ENCODE results near the gene CFAP52. TPM values are rescaled to one million over a fixed set of nuclear protein-coding genes. Genes with fewer than 3 reads are reported as not detected.
A peak's percentile ranks its signal among the peaks of the same experiment; 100 is the strongest.

The CFAP52 gene, protein sequence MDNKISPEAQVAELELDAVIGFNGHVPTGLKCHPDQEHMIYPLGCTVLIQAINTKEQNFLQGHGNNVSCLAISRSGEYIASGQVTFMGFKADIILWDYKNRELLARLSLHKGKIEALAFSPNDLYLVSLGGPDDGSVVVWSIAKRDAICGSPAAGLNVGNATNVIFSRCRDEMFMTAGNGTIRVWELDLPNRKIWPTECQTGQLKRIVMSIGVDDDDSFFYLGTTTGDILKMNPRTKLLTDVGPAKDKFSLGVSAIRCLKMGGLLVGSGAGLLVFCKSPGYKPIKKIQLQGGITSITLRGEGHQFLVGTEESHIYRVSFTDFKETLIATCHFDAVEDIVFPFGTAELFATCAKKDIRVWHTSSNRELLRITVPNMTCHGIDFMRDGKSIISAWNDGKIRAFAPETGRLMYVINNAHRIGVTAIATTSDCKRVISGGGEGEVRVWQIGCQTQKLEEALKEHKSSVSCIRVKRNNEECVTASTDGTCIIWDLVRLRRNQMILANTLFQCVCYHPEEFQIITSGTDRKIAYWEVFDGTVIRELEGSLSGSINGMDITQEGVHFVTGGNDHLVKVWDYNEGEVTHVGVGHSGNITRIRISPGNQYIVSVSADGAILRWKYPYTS
- total RNA-seq (2021), result not detected in 3 replicates
- Bru-seq, nascent RNA, result percentile 18 among the genes with signal in this experiment
- long read RNA-seq, experiment 1, partial matches to known transcripts, result 0 of 4 reads
- long read RNA-seq, experiment 1, other reads (novel, unspliced or antisense), result 4 of 4 reads
- long read RNA-seq, experiment 2, partial matches to known transcripts, result 0 of 1 reads
- long read RNA-seq, experiment 2, other reads (novel, unspliced or antisense), result 1 of 1 reads
- long read RNA-seq, experiment 3, result 0 reads

DNA sequence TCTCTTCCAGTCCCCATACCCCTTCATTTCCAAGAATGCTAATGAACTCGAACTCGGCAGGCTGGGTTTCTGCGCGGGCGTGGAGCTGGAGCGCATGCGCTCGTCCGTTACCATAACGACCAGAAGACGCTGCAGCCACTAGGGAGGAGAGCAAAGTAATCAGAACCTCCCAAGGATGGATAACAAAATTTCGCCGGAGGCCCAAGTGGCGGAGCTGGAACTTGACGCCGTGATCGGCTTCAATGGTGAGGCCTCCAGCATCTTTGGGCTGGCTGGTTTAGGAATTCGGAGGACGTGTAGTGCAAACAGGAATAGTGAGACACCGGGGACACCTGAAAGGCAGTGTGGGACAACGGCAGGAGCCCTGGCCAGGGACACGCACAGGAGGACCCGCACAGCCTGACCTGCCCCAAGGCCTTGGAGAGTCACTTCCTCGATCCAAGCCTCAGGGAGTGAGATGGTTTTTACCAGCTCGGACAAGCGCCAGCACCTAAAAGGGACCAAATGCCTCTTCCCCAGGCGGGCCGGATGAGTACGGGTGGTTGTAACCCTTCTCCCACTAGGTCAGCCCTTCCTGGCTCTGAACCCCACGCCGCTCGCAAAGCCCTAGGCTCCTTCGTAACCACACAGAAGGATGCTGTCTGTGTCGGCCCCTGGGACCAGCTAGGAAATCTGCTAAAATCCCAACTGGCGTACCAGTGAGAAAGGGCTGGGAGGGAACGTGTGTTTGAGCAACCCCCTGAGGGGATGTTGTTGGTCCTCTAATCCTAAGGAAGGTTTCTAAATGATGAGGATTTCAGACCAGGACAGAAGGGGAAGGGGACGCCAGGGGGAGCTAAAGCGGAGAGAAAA is at the start of gene CFAP52:
CFAP52 (plus strand) TSS at position 122 of the 852 bp plus-strand sequence; CDS start at position 176, 54 bp downstream.
- peak within 1 kb of the TSS; percentile 93 for H3K4me3 Mint-ChIP-seq
- peaks cover 9% of the 10 kb centered on the region for H3K4me1 Mint-ChIP-seq
- TF ChIP-seq ATF1 (CRISPR knock-in tag; IDR thresholded peaks at IDR 0.05) (no peak), JUN (CRISPR knock-in tag; IDR thresholded peaks at IDR 0.05) (no peak), CREM (CRISPR knock-in tag; IDR thresholded peaks at IDR 0.05) (no peak), PRRX2 (CRISPR knock-in tag; IDR thresholded peaks at IDR 0.05) (no peak)
- TF ChIP-seq, protein P1, sequence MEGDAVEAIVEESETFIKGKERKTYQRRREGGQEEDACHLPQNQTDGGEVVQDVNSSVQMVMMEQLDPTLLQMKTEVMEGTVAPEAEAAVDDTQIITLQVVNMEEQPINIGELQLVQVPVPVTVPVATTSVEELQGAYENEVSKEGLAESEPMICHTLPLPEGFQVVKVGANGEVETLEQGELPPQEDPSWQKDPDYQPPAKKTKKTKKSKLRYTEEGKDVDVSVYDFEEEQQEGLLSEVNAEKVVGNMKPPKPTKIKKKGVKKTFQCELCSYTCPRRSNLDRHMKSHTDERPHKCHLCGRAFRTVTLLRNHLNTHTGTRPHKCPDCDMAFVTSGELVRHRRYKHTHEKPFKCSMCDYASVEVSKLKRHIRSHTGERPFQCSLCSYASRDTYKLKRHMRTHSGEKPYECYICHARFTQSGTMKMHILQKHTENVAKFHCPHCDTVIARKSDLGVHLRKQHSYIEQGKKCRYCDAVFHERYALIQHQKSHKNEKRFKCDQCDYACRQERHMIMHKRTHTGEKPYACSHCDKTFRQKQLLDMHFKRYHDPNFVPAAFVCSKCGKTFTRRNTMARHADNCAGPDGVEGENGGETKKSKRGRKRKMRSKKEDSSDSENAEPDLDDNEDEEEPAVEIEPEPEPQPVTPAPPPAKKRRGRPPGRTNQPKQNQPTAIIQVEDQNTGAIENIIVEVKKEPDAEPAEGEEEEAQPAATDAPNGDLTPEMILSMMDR (IDR thresholded peaks at IDR 0.05), result 0 out of 2 replicates have a peak, but pooled peaks have one; percentile 32
- TF ChIP-seq, protein P2, sequence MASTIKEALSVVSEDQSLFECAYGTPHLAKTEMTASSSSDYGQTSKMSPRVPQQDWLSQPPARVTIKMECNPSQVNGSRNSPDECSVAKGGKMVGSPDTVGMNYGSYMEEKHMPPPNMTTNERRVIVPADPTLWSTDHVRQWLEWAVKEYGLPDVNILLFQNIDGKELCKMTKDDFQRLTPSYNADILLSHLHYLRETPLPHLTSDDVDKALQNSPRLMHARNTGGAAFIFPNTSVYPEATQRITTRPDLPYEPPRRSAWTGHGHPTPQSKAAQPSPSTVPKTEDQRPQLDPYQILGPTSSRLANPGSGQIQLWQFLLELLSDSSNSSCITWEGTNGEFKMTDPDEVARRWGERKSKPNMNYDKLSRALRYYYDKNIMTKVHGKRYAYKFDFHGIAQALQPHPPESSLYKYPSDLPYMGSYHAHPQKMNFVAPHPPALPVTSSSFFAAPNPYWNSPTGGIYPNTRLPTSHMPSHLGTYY (CRISPR knock-in tag; IDR thresholded peaks at IDR 0.05), result no peak
- TF ChIP-seq, protein P3, sequence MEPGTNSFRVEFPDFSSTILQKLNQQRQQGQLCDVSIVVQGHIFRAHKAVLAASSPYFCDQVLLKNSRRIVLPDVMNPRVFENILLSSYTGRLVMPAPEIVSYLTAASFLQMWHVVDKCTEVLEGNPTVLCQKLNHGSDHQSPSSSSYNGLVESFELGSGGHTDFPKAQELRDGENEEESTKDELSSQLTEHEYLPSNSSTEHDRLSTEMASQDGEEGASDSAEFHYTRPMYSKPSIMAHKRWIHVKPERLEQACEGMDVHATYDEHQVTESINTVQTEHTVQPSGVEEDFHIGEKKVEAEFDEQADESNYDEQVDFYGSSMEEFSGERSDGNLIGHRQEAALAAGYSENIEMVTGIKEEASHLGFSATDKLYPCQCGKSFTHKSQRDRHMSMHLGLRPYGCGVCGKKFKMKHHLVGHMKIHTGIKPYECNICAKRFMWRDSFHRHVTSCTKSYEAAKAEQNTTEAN (CRISPR knock-in tag; IDR thresholded peaks at IDR 0.05), result 0 out of 2 replicates have a peak, but pooled peaks have one; percentile 47
- TF ChIP-seq, protein P4, sequence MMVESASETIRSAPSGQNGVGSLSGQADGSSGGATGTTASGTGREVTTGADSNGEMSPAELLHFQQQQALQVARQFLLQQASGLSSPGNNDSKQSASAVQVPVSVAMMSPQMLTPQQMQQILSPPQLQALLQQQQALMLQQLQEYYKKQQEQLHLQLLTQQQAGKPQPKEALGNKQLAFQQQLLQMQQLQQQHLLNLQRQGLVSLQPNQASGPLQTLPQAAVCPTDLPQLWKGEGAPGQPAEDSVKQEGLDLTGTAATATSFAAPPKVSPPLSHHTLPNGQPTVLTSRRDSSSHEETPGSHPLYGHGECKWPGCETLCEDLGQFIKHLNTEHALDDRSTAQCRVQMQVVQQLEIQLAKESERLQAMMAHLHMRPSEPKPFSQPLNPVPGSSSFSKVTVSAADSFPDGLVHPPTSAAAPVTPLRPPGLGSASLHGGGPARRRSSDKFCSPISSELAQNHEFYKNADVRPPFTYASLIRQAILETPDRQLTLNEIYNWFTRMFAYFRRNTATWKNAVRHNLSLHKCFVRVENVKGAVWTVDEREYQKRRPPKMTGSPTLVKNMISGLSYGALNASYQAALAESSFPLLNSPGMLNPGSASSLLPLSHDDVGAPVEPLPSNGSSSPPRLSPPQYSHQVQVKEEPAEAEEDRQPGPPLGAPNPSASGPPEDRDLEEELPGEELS (CRISPR knock-in tag; IDR thresholded peaks at IDR 0.05), result no peak
- TF ChIP-seq, protein P5, sequence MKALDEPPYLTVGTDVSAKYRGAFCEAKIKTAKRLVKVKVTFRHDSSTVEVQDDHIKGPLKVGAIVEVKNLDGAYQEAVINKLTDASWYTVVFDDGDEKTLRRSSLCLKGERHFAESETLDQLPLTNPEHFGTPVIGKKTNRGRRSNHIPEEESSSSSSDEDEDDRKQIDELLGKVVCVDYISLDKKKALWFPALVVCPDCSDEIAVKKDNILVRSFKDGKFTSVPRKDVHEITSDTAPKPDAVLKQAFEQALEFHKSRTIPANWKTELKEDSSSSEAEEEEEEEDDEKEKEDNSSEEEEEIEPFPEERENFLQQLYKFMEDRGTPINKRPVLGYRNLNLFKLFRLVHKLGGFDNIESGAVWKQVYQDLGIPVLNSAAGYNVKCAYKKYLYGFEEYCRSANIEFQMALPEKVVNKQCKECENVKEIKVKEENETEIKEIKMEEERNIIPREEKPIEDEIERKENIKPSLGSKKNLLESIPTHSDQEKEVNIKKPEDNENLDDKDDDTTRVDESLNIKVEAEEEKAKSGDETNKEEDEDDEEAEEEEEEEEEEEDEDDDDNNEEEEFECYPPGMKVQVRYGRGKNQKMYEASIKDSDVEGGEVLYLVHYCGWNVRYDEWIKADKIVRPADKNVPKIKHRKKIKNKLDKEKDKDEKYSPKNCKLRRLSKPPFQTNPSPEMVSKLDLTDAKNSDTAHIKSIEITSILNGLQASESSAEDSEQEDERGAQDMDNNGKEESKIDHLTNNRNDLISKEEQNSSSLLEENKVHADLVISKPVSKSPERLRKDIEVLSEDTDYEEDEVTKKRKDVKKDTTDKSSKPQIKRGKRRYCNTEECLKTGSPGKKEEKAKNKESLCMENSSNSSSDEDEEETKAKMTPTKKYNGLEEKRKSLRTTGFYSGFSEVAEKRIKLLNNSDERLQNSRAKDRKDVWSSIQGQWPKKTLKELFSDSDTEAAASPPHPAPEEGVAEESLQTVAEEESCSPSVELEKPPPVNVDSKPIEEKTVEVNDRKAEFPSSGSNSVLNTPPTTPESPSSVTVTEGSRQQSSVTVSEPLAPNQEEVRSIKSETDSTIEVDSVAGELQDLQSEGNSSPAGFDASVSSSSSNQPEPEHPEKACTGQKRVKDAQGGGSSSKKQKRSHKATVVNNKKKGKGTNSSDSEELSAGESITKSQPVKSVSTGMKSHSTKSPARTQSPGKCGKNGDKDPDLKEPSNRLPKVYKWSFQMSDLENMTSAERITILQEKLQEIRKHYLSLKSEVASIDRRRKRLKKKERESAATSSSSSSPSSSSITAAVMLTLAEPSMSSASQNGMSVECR (CRISPR knock-in tag; IDR thresholded peaks at IDR 0.05; ENCODE audit: borderline replicate concordance), result no peak
- peaks cover 4% of the 10 kb centered on the region; the same call in 1 of the 2 replicates for H3K27me3 Mint-ChIP-seq (ENCODE audit: low read depth)
- ChIA-PET POLR2A (interaction anchor here (1.0 to 1.2 kb wide), 2 partner anchors 61 to 69 kb away, joined by 3 to 5 read pairs; partner anchors contain the start of gene USP43), CTCF (interaction anchor here (0.6 to 4.3 kb wide), 30 partner anchors 10 to 579 kb away, joined by 3 to 40 read pairs (median 5); partner anchors contain the start of gene USP43)
- H3K9me3 Mint-ChIP-seq, result peaks cover 7% of the 10 kb centered on the region
- no peak within 1 kb of the TSS; the same call in 1 of the 2 replicates for H3K27ac Mint-ChIP-seq
- ATAC-seq, result peak; percentile 79
- no peaks in the 10 kb centered on the region for H3K36me3 Mint-ChIP-seq
- DNase-seq (ENCODE audit: low spot score), result peak; percentile 85

Measured in WTC11 (cell line).